Measurements from ENCODE around the gene LST1.
"Not testable (repeated sequence)": the region's sequence is repeated elsewhere in the genome, so short reads cannot be mapped to it uniquely, and the experiment has no call there.

LST1 gene

GRCh38 chr6:31581434-31582229 is 4.4 kb upstream of the LST1 start:
- no peak for DNase-seq

- no peak for DNase-seq
Observed at GRCh38 chr6:31582230-31582643, 3.8 kb upstream of the LST1 start, which contains the start of gene LTB. Gene LTB (minus strand): TSS chr6:31582424. CDS start chr6:31582417, 7 bp downstream.

- no peak for DNase-seq
Observed at GRCh38 chr6:31585491-31585890, 586 bp upstream of the LST1 start.

GRCh38 chr6:31586599-31587281 is 663 bp downstream of the LST1 start:
- no peak for DNase-seq

- DNase-seq, result no peak
Observed at GRCh38 chr6:31587791-31588777, 2.0 kb downstream of the LST1 start.

GRCh38 chr6:31588871-31589650 is 3.0 kb downstream of the LST1 start:
- DNase-seq, result no peak

GRCh38 chr6:31590691-31591090 is 4.6 kb downstream of the LST1 start:
- DNase-seq, result not testable (repeated sequence)

- DNase-seq, result no peak
Observed at GRCh38 chr6:31592396-31592771, 6.3 kb downstream of the LST1 start.

GRCh38 chr6:31597006-31597405 is 10.9 kb downstream of the LST1 start:
- peak; percentile 37 for DNase-seq

GRCh38 chr6:31607317-31607716 is 21.2 kb downstream of the LST1 start:
- no peak for DNase-seq

- DNase-seq, result peak; percentile 87
Observed at GRCh38 chr6:31609519-31610406, 23.7 kb downstream of the LST1 start.

- no peak for DNase-seq
Observed at GRCh38 chr6:31610968-31611367, 24.9 kb downstream of the LST1 start.

GRCh38 chr6:31614075-31614619 is 28.1 kb downstream of the LST1 start:
- no peak for DNase-seq

GRCh38 chr6:31614684-31615578 is 28.9 kb downstream of the LST1 start, which contains the start of gene AIF1:
Gene AIF1 (plus strand): TSS chr6:31615234. CDS start chr6:31615330, 96 bp downstream.
- DNase-seq, result no peak

- no peak for DNase-seq
Observed at GRCh38 chr6:31615748-31616147, 29.7 kb downstream of the LST1 start.

- DNase-seq, result no peak
Observed at GRCh38 chr6:31617010-31617409, 30.9 kb downstream of the LST1 start.

GRCh38 chr6:31619805-31620585 is 33.9 kb downstream of the LST1 start:
- DNase-seq, result peak; percentile 99

GRCh38 chr6:31620586-31621319 is 34.7 kb downstream of the LST1 start, which contains the start of gene PRRC2A:
Gene PRRC2A (plus strand): TSS chr6:31620715. CDS start chr6:31622790, 2,075 bp downstream.
- peak; percentile 72 for DNase-seq
